ENCODE results near the gene SNX17. TPM values are rescaled to one million over a fixed set of nuclear protein-coding genes. Genes with fewer than 3 reads are reported as not detected.

Gene SNX17
- total RNA-seq, 4 donors from 2014 or later, result 71.6 to 97.7 (median 90.8) TPM

GRCh38 chr2:27375513-27376099, 5.2 kb downstream of the SNX17 start:
- Histone ChIP-seq H3K4me1 (peaks cover 0 to 49% (median 27%) of the 10 kb centered on the region in 4 donors), H3K36me3 (peaks cover 0 to 66% (median 41%) of the 10 kb centered on the region in 3 donors)
- no peak for DNase-seq (ENCODE audit: low spot score in 2 of 2)

GRCh38 chr2:27376151-27376865, 5.9 kb downstream of the SNX17 start:
- H3K9me3 ChIP-seq, result no peaks in the 10 kb centered on the region
- peaks cover 0 to 66% (median 41%) of the 10 kb centered on the region in 3 donors for H3K36me3 ChIP-seq
- TF ChIP-seq EP300 (IDR thresholded peaks at IDR 0.05), result no peak
- no peak for TF ChIP-seq POLR2A (IDR thresholded peaks at IDR 0.05)
- no peak for TF ChIP-seq CTCF (IDR thresholded peaks at IDR 0.05)
- H3K4me1 ChIP-seq, result peaks cover 0 to 51% (median 29%) of the 10 kb centered on the region in 4 donors
- no peak overlapping the region for H3K4me3 ChIP-seq
- H3K27me3 ChIP-seq, result no peaks in the 10 kb centered on the region
- DNase-seq (ENCODE audit: low spot score in 2 of 2), result no peak
- H3K27ac ChIP-seq, result no peak overlapping the region
- WGBS, 2 donors, result 73 to 82% methylated on average over 13 to 15 of the region's 16 CpGs

More at GRCh38 chr2:27375513-27376099, 5.2 kb downstream of the SNX17 start:
- no peak overlapping the region for H3K27ac ChIP-seq
- no peaks in the 10 kb centered on the region for H3K9me3 ChIP-seq
- no peak overlapping the region for H3K4me3 ChIP-seq
- no peaks in the 10 kb centered on the region for H3K27me3 ChIP-seq
- no peak for TF ChIP-seq EP300 (IDR thresholded peaks at IDR 0.05)
- no peak for TF ChIP-seq POLR2A (IDR thresholded peaks at IDR 0.05)
- no peak for TF ChIP-seq CTCF (IDR thresholded peaks at IDR 0.05)
- WGBS, 2 donors, result 90 to 95% methylated on average over 17 to 20 of the region's 20 CpGs

DNA sequence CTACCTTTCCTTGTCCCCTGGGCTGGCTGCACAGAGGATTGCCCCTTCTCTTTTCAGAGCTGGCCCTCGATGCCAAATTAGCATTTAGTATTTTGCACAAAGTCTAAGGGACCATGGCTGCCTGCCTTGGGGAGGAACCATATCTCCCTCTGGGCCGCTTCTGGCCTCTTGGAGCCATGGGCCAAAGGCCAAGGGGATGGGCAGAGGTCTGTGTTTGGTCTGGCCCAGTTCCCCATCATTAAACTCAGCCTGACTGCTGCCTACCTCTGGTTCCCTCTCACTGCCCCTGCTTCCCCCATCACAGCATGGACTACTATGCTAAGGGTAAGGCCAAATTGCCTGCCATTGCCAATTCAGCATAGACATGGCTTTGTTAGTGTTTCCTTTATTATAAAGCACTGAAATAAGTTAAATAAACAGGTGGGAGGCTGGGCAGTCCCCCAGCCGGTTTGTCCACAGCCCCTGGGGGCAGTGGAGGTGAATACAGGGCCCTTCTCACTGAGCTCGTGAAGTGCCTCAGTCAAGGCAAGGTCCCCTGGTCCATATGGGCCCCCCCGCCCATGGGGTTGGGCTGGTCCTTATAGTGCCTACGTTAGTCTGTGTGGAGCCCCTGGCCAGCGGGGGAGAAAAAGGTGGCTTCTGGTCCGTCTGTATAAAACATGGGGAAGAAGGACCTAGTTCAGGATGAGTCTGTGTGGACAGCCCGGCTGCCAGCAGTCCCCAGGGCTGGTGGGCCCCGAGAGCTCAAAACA, 6.6 kb downstream of the SNX17 start:
- DNase-seq (ENCODE audit: low spot score in 2 of 2), result no peak
- Histone ChIP-seq H3K4me3 (no peak overlapping the region), H3K4me1 (peaks cover 0 to 48% (median 23%) of the 10 kb centered on the region in 4 donors), H3K27me3 (no peaks in the 10 kb centered on the region), H3K9me3 (no peaks in the 10 kb centered on the region), H3K36me3 (peaks cover 0 to 71% (median 41%) of the 10 kb centered on the region in 3 donors), H3K27ac (no peak overlapping the region)
- 63 to 64% methylated on average over 9 to 10 of the region's 10 CpGs for WGBS, 2 donors
- TF ChIP-seq EP300 (IDR thresholded peaks at IDR 0.05) (no peak), POLR2A (IDR thresholded peaks at IDR 0.05) (no peak), CTCF (IDR thresholded peaks at IDR 0.05) (no peak)

- Histone ChIP-seq H3K4me3 (no peak overlapping the region), H3K9me3 (no peaks in the 10 kb centered on the region), H3K36me3 (peaks cover 0 to 71% (median 41%) of the 10 kb centered on the region in 3 donors), H3K27ac (no peak overlapping the region), H3K4me1 (peaks cover 0 to 42% (median 18%) of the 10 kb centered on the region in 4 donors), H3K27me3 (no peaks in the 10 kb centered on the region)
- WGBS, 2 donors, result 81 to 85% methylated on average over 11 to 18 of the region's 18 CpGs
- TF ChIP-seq EP300 (IDR thresholded peaks at IDR 0.05), result no peak
- no peak for TF ChIP-seq CTCF (IDR thresholded peaks at IDR 0.05)
- no peak for TF ChIP-seq POLR2A (IDR thresholded peaks at IDR 0.05)
- no peak for DNase-seq (ENCODE audit: low spot score in 2 of 2)
Measured at GRCh38 chr2:27377618-27378095, 7.2 kb downstream of the SNX17 start.
